HG03460 (cell line): Measurements from ENCODE around the gene LRFN2.

Source experiments
- ATAC-seq: cut with Tn5 transposase; IDR thresholded peaks from one replicate; pipeline ENCODE4 v1.9.1; 2021; ENCODE audit not compliant: unreplicated experiment

LRFN2 gene

GRCh38 chr6:40586369-40587201 lies 579 bp downstream of the LRFN2 start:
- ATAC-seq, result no peak

GRCh38 chr6:40585651-40586269 lies 1.4 kb downstream of the LRFN2 start:
- no peak for ATAC-seq

- no peak for ATAC-seq
Measured at GRCh38 chr6:40585223-40585622, 1.9 kb downstream of the LRFN2 start.

GRCh38 chr6:40584741-40585140 lies 2.4 kb downstream of the LRFN2 start:
- ATAC-seq, result no peak

GRCh38 chr6:40583709-40584108 lies 3.5 kb downstream of the LRFN2 start:
- ATAC-seq, result no peak

- ATAC-seq, result no peak
Measured at GRCh38 chr6:40582892-40583291, 4.3 kb downstream of the LRFN2 start.

- no peak for ATAC-seq
Measured at GRCh38 chr6:40579101-40579500, 8.1 kb downstream of the LRFN2 start.

- no peak for ATAC-seq
Measured at GRCh38 chr6:40577672-40578071, 9.5 kb downstream of the LRFN2 start.

GRCh38 chr6:40573221-40573620 lies 13.9 kb downstream of the LRFN2 start:
- ATAC-seq, result no peak

- no peak for ATAC-seq
Measured at GRCh38 chr6:40569162-40569910, 17.8 kb downstream of the LRFN2 start.

GRCh38 chr6:40568062-40568708 lies 19.0 kb downstream of the LRFN2 start:
- ATAC-seq, result no peak

GRCh38 chr6:40563111-40563510 lies 24.1 kb downstream of the LRFN2 start:
- no peak for ATAC-seq

- no peak for ATAC-seq
Measured at GRCh38 chr6:40559056-40559455, 28.1 kb downstream of the LRFN2 start.

GRCh38 chr6:40558102-40558501 lies 29.1 kb downstream of the LRFN2 start:
- ATAC-seq, result no peak

GRCh38 chr6:40556881-40557280 lies 30.3 kb downstream of the LRFN2 start:
- no peak for ATAC-seq

- ATAC-seq, result no peak
Measured at GRCh38 chr6:40556023-40556422, 31.1 kb downstream of the LRFN2 start.

- no peak for ATAC-seq
Measured at GRCh38 chr6:40555092-40555491, 32.1 kb downstream of the LRFN2 start.

GRCh38 chr6:40552941-40553340 lies 34.2 kb downstream of the LRFN2 start:
- no peak for ATAC-seq

- no peak for ATAC-seq
Measured at GRCh38 chr6:40551966-40552505, 35.1 kb downstream of the LRFN2 start.

GRCh38 chr6:40550202-40551101 lies 36.7 kb downstream of the LRFN2 start:
- ATAC-seq, result no peak
